Lower lobe of right lung (tissue), 2 donors: ENCODE results near the gene MLXIPL. TPM values are rescaled to one million over a fixed set of nuclear protein-coding genes. Genes with fewer than 3 reads are reported as not detected.

ENCODE experiments used
- ATAC-seq, 2 donors: fragments of 200-7000 bp; cut with Tn5 transposase; one replicate each; pipeline ENCODE4 v1.9.1; 2020 to 2022; ENCODE audit warnings: mild to moderate bottlenecking in 2 of 2, moderate library complexity in 2 of 2
- DNase-seq: peaks from one replicate; pipeline ENCODE4 v3.0.0-alpha.2; 2020
- H3K27ac ChIP-seq: fragments of 200-600 bp; one replicate; pipeline ENCODE4 v1.8.0; 2022
- H3K27me3 ChIP-seq: fragments of 200-600 bp; one replicate; pipeline ENCODE4 v1.8.0; 2022; ENCODE audit warnings: low read depth
- H3K36me3 ChIP-seq: fragments of 200-600 bp; one replicate; pipeline ENCODE4 v1.8.0; 2022; ENCODE audit warnings: mild to moderate bottlenecking
- H3K4me1 ChIP-seq: fragments of 200-600 bp; one replicate; pipeline ENCODE4 v1.8.0; 2022
- H3K4me3 ChIP-seq: fragments of 200-600 bp; one replicate; pipeline ENCODE4 v1.8.0; 2022; ENCODE audit warnings: mild to moderate bottlenecking
- H3K9me3 ChIP-seq: fragments of 200-600 bp; one replicate; pipeline ENCODE4 v1.8.0; 2022
- intact Hi-C: fragments of 100-400 bp; cut with DNase I; formaldehyde crosslinking; loops from one replicate; pipeline ENCODE4 v1.11.0; 2022
- total RNA-seq: library from RNA; stranded (reverse); fragmentation: NEBNext Ultra II Directional; extraction: Animal tissue kit (Norgen Biotek cat#: 25700); gene quantifications from one replicate; pipeline ENCODE4 v1.2.1, GENCODE V29; 2021
- TF ChIP-seq, protein P1 (sequence below): fragments of 200-600 bp; IDR thresholded peaks from one replicate; pipeline ENCODE4 v1.8.0; 2022; ENCODE audit warnings: antibody characterized with exemption, mild to moderate bottlenecking
- donor health status: DM: no; HTN: yes; CAD: no; lungs with severe emphysema.

Gene MLXIPL
- total RNA-seq, 1 donor from 2014 or later: 10.7 TPM

DNA sequence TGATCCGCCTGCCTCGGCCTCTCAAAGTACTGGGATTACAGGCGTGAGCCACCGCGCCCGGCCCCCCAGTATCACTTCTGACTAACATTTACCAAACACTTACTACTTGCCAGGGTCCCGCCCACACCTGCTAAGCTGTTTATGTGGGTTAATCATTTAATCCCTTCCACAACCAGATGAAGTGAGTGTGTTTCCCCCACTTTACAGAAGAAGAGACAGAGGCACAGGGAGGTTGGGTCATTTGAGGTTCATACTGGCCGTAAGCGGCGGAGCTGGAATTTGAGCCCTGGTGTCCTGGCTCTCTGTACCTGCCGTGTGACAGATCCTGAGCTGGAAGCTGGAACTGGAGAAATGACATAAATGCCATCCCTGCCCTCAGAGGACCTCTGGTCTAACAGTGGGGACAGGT is 28.2 kb upstream of the MLXIPL start:
- peaks cover 3% of the 10 kb centered on the region for H3K4me1 ChIP-seq
- H3K27me3 ChIP-seq: peaks cover 35% of the 10 kb centered on the region
- intact Hi-C loops: no loop called here
- H3K9me3 ChIP-seq: no peaks in the 10 kb centered on the region
- DNase-seq (no peak), ATAC-seq (no peak)
- H3K27ac ChIP-seq: no peak overlapping the region
- TF ChIP-seq, protein P1, sequence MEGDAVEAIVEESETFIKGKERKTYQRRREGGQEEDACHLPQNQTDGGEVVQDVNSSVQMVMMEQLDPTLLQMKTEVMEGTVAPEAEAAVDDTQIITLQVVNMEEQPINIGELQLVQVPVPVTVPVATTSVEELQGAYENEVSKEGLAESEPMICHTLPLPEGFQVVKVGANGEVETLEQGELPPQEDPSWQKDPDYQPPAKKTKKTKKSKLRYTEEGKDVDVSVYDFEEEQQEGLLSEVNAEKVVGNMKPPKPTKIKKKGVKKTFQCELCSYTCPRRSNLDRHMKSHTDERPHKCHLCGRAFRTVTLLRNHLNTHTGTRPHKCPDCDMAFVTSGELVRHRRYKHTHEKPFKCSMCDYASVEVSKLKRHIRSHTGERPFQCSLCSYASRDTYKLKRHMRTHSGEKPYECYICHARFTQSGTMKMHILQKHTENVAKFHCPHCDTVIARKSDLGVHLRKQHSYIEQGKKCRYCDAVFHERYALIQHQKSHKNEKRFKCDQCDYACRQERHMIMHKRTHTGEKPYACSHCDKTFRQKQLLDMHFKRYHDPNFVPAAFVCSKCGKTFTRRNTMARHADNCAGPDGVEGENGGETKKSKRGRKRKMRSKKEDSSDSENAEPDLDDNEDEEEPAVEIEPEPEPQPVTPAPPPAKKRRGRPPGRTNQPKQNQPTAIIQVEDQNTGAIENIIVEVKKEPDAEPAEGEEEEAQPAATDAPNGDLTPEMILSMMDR: no peak
- no peaks in the 10 kb centered on the region for H3K36me3 ChIP-seq
- H3K4me3 ChIP-seq: no peak overlapping the region

GRCh38 chr7:73650524-73650923 is 26.2 kb upstream of the MLXIPL start:
- H3K4me1 ChIP-seq: peaks cover 3% of the 10 kb centered on the region
- peaks cover 51% of the 10 kb centered on the region for H3K27me3 ChIP-seq
- H3K36me3 ChIP-seq: no peaks in the 10 kb centered on the region
- intact Hi-C loops: no loop called here
- H3K27ac ChIP-seq: no peak overlapping the region
- TF ChIP-seq, protein P1: no peak
- ATAC-seq (no peak), DNase-seq (no peak)
- H3K9me3 ChIP-seq: no peaks in the 10 kb centered on the region
- no peak overlapping the region for H3K4me3 ChIP-seq

GRCh38 chr7:73649576-73649975 is 25.3 kb upstream of the MLXIPL start:
- Histone ChIP-seq H3K27ac (no peak overlapping the region), H3K27me3 (peaks cover 51% of the 10 kb centered on the region), H3K4me1 (peaks cover 3% of the 10 kb centered on the region), H3K4me3 (no peak overlapping the region), H3K9me3 (no peaks in the 10 kb centered on the region), H3K36me3 (no peaks in the 10 kb centered on the region)
- TF ChIP-seq, protein P1: no peak
- ATAC-seq (no peak), DNase-seq (no peak)
- intact Hi-C loops: no loop called here

DNA sequence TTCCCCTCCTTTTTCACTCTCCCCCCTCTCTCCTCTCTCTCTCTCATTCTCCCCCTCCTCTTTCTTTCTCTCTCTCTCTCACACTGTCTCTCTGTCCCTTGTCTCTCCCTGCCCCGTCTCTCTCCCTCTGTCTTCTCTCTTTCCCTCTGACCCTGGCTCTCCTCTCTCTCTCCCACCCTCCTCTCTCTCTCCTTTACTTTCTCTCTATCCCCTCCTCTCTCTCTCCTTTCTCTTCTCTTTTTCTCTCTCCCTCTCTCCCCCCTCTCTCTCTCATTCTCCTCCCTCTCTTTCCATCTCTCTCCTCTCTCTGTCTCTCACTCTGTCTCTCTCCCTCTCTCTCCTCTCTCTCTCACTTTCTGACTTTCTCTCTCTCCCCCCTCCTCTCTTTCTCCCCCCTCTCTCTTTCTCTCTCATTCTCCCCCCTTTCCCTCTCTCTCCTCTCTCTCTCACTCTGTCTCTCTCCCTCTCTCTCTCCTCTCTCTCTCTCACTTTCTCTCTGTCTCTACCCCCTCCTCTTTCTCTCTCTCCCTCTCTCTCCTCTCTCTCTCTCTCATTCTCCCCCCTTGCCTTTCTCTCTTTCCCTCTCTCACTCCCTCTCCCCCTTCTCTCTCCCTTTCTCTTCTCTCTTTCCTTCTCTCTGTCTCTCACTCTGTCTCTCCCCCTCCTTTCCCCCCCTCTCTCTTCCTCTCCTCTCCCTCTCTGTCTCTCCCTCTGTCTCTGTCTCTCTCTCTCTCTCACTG is 24.4 kb upstream of the MLXIPL start:
- Histone ChIP-seq H3K36me3 (no peaks in the 10 kb centered on the region), H3K27me3 (peaks cover 51% of the 10 kb centered on the region), H3K9me3 (no peaks in the 10 kb centered on the region), H3K27ac (no peak overlapping the region), H3K4me3 (no peak overlapping the region), H3K4me1 (peaks cover 3% of the 10 kb centered on the region)
- TF ChIP-seq, protein P1: no peak
- no peak for DNase-seq
- intact Hi-C loops: no loop called here
- ATAC-seq: no peak

DNA sequence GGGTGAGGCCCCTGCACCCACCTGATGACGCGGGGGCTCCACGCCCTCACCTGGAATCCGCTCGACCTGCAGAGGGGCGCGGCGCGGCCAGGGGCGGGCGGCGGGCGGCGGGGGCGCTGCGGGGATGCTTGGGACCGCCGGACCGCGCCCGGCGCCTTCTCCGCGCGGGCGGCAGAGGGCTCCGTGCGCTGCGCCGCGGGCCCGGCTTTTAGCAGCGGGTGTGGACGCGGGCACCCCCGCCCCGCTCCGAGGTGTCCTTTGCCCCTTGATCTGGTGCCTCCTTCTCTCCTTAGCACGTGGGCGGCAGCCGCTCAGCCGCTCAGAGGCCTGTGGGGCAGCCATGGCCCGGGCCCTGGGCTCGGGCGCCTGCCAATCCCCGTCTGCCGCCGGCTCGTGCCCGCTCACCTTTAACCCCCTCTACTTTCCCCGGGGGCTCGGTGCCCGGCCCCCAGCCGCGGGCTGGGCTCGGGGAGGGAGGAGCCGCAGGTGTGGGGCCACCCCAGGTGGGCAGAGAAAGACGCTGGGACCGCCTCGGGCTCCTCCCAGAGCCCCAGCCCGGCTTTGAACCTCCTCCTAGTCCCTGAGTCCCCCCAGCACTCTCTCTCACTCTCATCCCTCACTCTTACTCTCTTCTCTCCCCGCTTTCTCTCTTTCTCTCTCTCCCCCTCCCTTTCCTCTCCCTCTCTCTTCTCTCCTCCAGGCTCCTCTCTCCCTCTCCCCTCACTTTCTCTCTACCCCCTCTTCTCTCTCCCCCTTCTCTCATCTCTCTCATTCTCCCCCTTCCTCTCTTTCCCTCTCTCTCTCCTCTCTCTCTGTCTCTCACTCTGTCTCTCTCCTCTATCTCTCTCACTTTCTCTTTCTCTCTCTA is 23.6 kb upstream of the MLXIPL start:
- H3K27me3 ChIP-seq: peaks cover 52% of the 10 kb centered on the region
- H3K9me3 ChIP-seq: no peaks in the 10 kb centered on the region
- TF ChIP-seq, protein P1: no peak
- H3K36me3 ChIP-seq: no peaks in the 10 kb centered on the region
- peak; percentile 66 to 67 for ATAC-seq
- peak overlapping the region; percentile 43 for H3K4me3 ChIP-seq
- no peak overlapping the region for H3K27ac ChIP-seq
- intact Hi-C loops: no loop called here
- peaks cover 3% of the 10 kb centered on the region for H3K4me1 ChIP-seq
- no peak for DNase-seq
